SK-N-SH treated with all-trans-retinoic acid at 6 μM for 48 hours (cell line): ENCODE results near the gene MESD.

Experiments
- PATZ1 ChIP-seq: fragments of 250-450 bp; sonication (Bioruptor Pico); IDR thresholded peaks from 2 replicates; pipeline ENCODE4 v1.8.0; 2020; ENCODE audit warnings: mild to moderate bottlenecking, moderate library complexity, borderline replicate concordance
- RARB ChIP-seq: fragments of 250-450 bp; sonication (Bioruptor Pico); IDR thresholded peaks from 2 replicates; pipeline ENCODE4 v1.8.0; 2021; ENCODE audit warnings: mild to moderate bottlenecking, moderate library complexity
- ZFP30 ChIP-seq: fragments of 450-650 bp; formaldehyde crosslinking; IDR thresholded peaks from 2 replicates; pipeline ENCODE4 v1.5.0; 2022; ENCODE audit warnings: mild to moderate bottlenecking, moderate library complexity
- ZNF70 ChIP-seq: fragments of 450-650 bp; formaldehyde crosslinking; IDR thresholded peaks from 2 replicates; pipeline ENCODE4 v1.5.0; 2020; ENCODE audit warnings: mild to moderate bottlenecking, moderate library complexity

DNA sequence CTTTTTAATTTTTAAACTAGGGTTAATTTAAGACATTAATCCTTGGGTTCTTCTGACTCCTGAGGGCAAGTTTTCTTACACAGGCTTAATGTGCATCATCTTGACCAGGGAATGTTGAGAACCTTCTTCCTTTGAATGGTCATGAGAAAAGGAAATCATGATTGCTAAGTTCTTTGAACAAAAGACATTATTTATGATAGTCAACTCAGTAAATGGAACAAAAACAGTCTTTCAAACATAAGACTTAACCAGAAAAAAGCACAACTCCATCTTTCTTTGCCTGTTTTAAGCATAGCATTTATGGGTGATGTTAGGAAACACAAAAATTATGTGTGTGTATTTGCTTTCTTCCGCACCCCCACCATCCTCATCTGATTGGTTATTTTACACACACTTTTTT is 16.5 kb upstream of the MESD start:
- TF ChIP-seq ZFP30 (CRISPR knock-in tag) (no peak), PATZ1 (no peak), RARB (CRISPR knock-in tag) (no peak), ZNF70 (CRISPR knock-in tag) (no peak)
